MM.1S (cell line): ENCODE data around the gene KLK1.

Experiments
- CTCF ChIP-seq: fragments of 300-600 bp; sonication (generic); IDR thresholded peaks from 2 replicates; pipeline ENCODE4 v1.5.1; 2016; ENCODE audit warnings: antibody characterized with exemption, low read length, mixed read lengths
- EZH2 ChIP-seq: fragments of 300-600 bp; sonication (generic); optimal IDR thresholded peaks from 2 replicates; pipeline ENCODE3; 2017; ENCODE audit warnings: low read depth, mild to moderate bottlenecking, antibody characterized with exemption, low read length, mixed read lengths

- no peak for TF ChIP-seq CTCF
- TF ChIP-seq EZH2 = no peak
Measured at GRCh38 chr19:50854636-50855410, 31.2 kb upstream of the KLK1 start, which contains the start of gene KLK3.
